ENCODE data around the gene CFAP97D2.

GRCh38 chr13:114236227-114236626 lies 57.2 kb downstream of the CFAP97D2 start:
- TF ChIP-seq CSDC2 (CRISPR knock-in tag; IDR thresholded peaks at IDR 0.05) (no peak), BACH2 (CRISPR knock-in tag; IDR thresholded peaks at IDR 0.05; ENCODE audit: borderline replicate concordance) (no peak), TOX (CRISPR knock-in tag; IDR thresholded peaks at IDR 0.05; ENCODE audit: borderline replicate concordance) (no peak), ISL1 (CRISPR knock-in tag; IDR thresholded peaks at IDR 0.05) (no peak), PPARA (CRISPR knock-in tag; IDR thresholded peaks at IDR 0.05; ENCODE audit: borderline replicate concordance) (no peak), CSRNP3 (CRISPR knock-in tag; IDR thresholded peaks at IDR 0.05) (no peak), ZNF8 (CRISPR knock-in tag; IDR thresholded peaks at IDR 0.05) (no peak), ZFP30 (CRISPR knock-in tag; IDR thresholded peaks at IDR 0.05) (no peak), CREB5 (CRISPR knock-in tag; IDR thresholded peaks at IDR 0.05; ENCODE audit: low read depth) (no peak), ZFP3 (CRISPR knock-in tag; IDR thresholded peaks at IDR 0.05) (no peak)
- TF ChIP-seq, protein P1, sequence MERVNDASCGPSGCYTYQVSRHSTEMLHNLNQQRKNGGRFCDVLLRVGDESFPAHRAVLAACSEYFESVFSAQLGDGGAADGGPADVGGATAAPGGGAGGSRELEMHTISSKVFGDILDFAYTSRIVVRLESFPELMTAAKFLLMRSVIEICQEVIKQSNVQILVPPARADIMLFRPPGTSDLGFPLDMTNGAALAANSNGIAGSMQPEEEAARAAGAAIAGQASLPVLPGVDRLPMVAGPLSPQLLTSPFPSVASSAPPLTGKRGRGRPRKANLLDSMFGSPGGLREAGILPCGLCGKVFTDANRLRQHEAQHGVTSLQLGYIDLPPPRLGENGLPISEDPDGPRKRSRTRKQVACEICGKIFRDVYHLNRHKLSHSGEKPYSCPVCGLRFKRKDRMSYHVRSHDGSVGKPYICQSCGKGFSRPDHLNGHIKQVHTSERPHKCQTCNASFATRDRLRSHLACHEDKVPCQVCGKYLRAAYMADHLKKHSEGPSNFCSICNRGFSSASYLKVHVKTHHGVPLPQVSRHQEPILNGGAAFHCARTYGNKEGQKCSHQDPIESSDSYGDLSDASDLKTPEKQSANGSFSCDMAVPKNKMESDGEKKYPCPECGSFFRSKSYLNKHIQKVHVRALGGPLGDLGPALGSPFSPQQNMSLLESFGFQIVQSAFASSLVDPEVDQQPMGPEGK (CRISPR knock-in tag; IDR thresholded peaks at IDR 0.05; ENCODE audit: borderline replicate concordance), result no peak
